GM18505 (cell line): ENCODE results near the gene C10orf90.

ENCODE experiments used
- ATAC-seq: cut with Tn5 transposase; IDR thresholded peaks from one replicate; pipeline ENCODE4 v1.9.1; 2021; ENCODE audit not compliant: unreplicated experiment
- POLR2A ChIP-seq: IDR thresholded peaks from 4 replicates; pipeline ENCODE4 v1.6.1; 2011; ENCODE audit warnings: borderline replicate concordance; ENCODE audit not compliant: insufficient read depth, insufficient read length; ENCODE audit errors: extremely low read depth

Gene C10orf90

GRCh38 chr10:126581648-126582046 is 88.8 kb downstream of the C10orf90 start:
- ATAC-seq, result no peak
- no peak for TF ChIP-seq POLR2A

- TF ChIP-seq POLR2A, result no peak
- no peak for ATAC-seq
Measured at GRCh38 chr10:126580873-126581647, 89.4 kb downstream of the C10orf90 start.

GRCh38 chr10:126576336-126576735 is 94.2 kb downstream of the C10orf90 start:
- no peak for ATAC-seq

GRCh38 chr10:126570621-126571602 is 99.6 kb downstream of the C10orf90 start:
- ATAC-seq, result no peak
- no peak for TF ChIP-seq POLR2A

More at GRCh38 chr10:126576336-126576735, 94.2 kb downstream of the C10orf90 start:
- no peak for TF ChIP-seq POLR2A

GRCh38 chr10:126570245-126570570 is 100.3 kb downstream of the C10orf90 start:
- ATAC-seq, result no peak
- no peak for TF ChIP-seq POLR2A

GRCh38 chr10:126569513-126570244 is 100.8 kb downstream of the C10orf90 start:
- no peak for TF ChIP-seq POLR2A

GRCh38 chr10:126568809-126569385 is 101.6 kb downstream of the C10orf90 start:
- TF ChIP-seq POLR2A, result no peak
- no peak for ATAC-seq

More at GRCh38 chr10:126569513-126570244, 100.8 kb downstream of the C10orf90 start:
- no peak for ATAC-seq

GRCh38 chr10:126565871-126566270 is 104.6 kb downstream of the C10orf90 start:
- no peak for ATAC-seq
- TF ChIP-seq POLR2A, result no peak

GRCh38 chr10:126565441-126565840 is 105.1 kb downstream of the C10orf90 start:
- no peak for TF ChIP-seq POLR2A
- no peak for ATAC-seq

- TF ChIP-seq POLR2A, result no peak
- ATAC-seq, result no peak
Measured at GRCh38 chr10:126564326-126564888, 106.1 kb downstream of the C10orf90 start.

GRCh38 chr10:126563361-126563760 is 107.1 kb downstream of the C10orf90 start:
- no peak for ATAC-seq
- TF ChIP-seq POLR2A, result no peak

- no peak for TF ChIP-seq POLR2A
- no peak for ATAC-seq
Measured at GRCh38 chr10:126561921-126562680, 108.4 kb downstream of the C10orf90 start.
